ENCODE data around the gene BRD3OS. TPM values are rescaled to one million over a fixed set of nuclear protein-coding genes. Genes with fewer than 3 reads are reported as not detected.
A peak's percentile ranks its signal among the peaks of the same experiment; 100 is the strongest.

BRD3OS gene
- total and polyA plus RNA-seq, 2 donors (not counting 3 experiments of a cell fraction or from before 2014, with no cell fraction given): 11.9 to 15.4 TPM

DNA sequence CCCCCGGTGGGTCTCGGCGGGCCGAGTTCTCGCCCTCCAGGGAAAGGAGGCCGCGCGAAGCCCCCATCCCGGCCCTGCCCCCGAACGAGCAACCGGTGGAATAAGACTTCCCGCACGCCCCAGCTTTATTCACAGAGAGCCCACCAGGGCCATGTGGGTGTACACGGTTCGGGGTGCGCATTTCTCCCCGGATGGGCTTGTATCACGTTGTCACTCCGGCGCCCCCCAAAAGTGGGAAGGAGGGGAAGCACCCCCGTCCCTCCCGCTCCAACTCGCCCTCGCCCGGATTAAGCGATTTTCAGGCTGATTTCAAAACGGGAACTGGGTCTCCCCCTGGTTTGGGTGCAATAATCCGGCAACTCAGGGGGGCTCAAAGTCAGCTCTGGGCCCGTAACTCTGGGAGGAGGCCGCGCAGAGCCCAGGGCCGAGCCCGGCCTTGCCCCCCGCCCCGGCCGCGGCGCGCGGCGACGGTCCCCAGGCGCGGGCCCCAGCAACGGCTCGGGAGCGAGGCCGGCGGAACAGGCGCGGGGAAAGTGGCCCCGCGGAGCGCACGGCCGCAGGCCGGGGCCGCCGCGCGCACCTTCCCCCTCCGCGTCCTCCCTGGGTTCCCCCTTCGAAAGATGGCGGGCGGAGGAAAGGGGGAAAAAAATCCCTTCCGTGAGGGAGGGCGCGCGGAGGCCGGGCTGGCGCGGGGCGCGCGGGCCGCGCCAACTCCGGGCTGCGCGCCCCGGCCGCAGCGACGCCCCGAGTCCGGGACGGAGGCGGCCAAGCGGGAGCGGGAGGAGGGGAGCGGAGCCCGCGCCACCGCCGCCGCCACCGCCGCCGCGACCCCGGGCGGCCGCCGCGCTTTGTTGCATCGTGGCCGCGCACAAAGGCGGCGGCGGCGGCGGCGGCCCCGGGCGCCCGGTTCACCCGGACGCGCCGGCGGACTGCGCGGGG, 41.9 kb downstream of the BRD3OS start:
- DNase-seq (ENCODE audit: low read depth, low spot score) (peak; percentile 10), FAIRE-seq (no peak)
- H3K36me3 ChIP-seq (ENCODE audit: control insufficient read depth in 2 of 2, extremely low read depth in 1 of 2, insufficient read depth in 2 of 2, low read length in 2 of 2): no peaks in the 10 kb centered on the region
- no TSS peak for BruUV-seq (replicated peaks)
- H3K27ac ChIP-seq (ENCODE audit: insufficient read depth, low read depth, low read length): peak overlapping the region; percentile 55
- dilution Hi-C loops (cut with MboI; ENCODE audit: extremely low pct_ligation_motif_present, low sequenced_read_pairs) (no loop called here), intact Hi-C loops (cut with micrococcal nuclease) (loop anchor here (2.0 to 10.0 kb wide), 2 partner anchors 96 to 378 kb away; no protein-coding TSS in a partner anchor)
- H3K9me1 ChIP-seq (replicated peaks; ENCODE audit: control insufficient read depth, extremely low read depth, insufficient read depth, low read length): no peaks in the 10 kb centered on the region
- H4K20me1 ChIP-seq (replicated peaks; ENCODE audit: control insufficient read depth, extremely low read depth, insufficient read depth, low read length): peaks cover 5% of the 10 kb centered on the region
- H3K4me1 ChIP-seq (ENCODE audit: control insufficient read depth, extremely low read depth, insufficient read depth, low read length): peaks cover 12% of the 10 kb centered on the region
- H3K27me3 ChIP-seq (ENCODE audit: control insufficient read depth in 2 of 2, insufficient read depth in 2 of 2, low read length in 2 of 2): peaks cover 14 to 25% of the 10 kb centered on the region in 2 experiments
- no peaks in the 10 kb centered on the region for H3K9me3 ChIP-seq (replicated peaks; ENCODE audit: control insufficient read depth, insufficient read depth, low read length)
- H2AFZ ChIP-seq (ENCODE audit: low read depth, low read length): peak overlapping the region; percentile 24
- H3K79me2 ChIP-seq (ENCODE audit: control insufficient read depth, insufficient read depth, low read length): peaks cover 48% of the 10 kb centered on the region
- H3K4me2 ChIP-seq (ENCODE audit: insufficient read depth, low read length): peak overlapping the region; percentile 85
- TF ChIP-seq MAX (IDR thresholded peaks at IDR 0.05; ENCODE audit: insufficient read depth, insufficient read length) (no peak), EZH2 (IDR thresholded peaks at IDR 0.05; ENCODE audit: borderline replicate concordance, low read depth, low read length, severe bottlenecking) (no peak), JUN (IDR thresholded peaks at IDR 0.05; ENCODE audit: borderline replicate concordance, insufficient read depth, insufficient read length, low read depth) (no peak)
- peak overlapping the region; percentile 84 for H3K9ac ChIP-seq (replicated peaks; ENCODE audit: extremely low read depth, insufficient read depth, low read length)
- peak overlapping the region; percentile 73 to 92 (median 78) for H3K4me3 ChIP-seq (replicated peaks in 1 of 3; ENCODE audit: insufficient read depth in 1 of 3, low read depth in 1 of 3, low read length in 3 of 3)
- CTCF ChIA-PET: interaction anchor here (1.7 kb wide), 2 partner anchors 10 to 41 kb away, joined by 4 to 7 read pairs; no protein-coding TSS in a partner anchor
- POLR2A ChIA-PET: no interaction called here
